ENCODE measurements around the gene GALNT10. TPM values are rescaled to one million over a fixed set of nuclear protein-coding genes. Genes with fewer than 3 reads are reported as not detected.
A peak's percentile ranks its signal among the peaks of the same experiment; 100 is the strongest.

The GALNT10 gene
- total and polyA plus RNA-seq, 2 donors (not counting 1 experiment from before 2014, with no cell fraction given): 18.3 to 35.8 TPM

DNA sequence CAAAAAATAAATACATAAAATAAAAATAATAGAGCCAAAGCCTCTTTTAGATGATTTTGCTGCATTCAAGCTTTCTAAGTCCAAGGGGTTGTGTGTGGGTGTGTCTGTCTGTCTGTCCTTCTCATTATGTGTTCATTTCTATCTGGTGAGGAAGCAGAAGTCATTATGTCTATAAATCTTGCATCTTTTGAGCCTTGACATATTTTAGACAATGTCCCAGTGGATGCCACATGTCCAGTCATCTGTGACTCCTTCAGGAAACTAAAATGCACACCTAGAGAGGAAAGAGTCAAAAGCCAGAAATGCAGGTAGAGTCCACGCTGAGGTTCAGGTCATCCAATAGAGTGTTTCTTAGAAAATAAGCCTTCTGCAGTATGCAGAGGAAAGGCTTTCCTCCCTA lies 80.9 kb downstream of the GALNT10 start:
- DNase-seq (ENCODE audit: low read depth in 2 of 2): no peak
- no peaks in the 10 kb centered on the region for H3K79me2 ChIP-seq (ENCODE audit: control insufficient read depth, insufficient read depth, low read length)

DNA sequence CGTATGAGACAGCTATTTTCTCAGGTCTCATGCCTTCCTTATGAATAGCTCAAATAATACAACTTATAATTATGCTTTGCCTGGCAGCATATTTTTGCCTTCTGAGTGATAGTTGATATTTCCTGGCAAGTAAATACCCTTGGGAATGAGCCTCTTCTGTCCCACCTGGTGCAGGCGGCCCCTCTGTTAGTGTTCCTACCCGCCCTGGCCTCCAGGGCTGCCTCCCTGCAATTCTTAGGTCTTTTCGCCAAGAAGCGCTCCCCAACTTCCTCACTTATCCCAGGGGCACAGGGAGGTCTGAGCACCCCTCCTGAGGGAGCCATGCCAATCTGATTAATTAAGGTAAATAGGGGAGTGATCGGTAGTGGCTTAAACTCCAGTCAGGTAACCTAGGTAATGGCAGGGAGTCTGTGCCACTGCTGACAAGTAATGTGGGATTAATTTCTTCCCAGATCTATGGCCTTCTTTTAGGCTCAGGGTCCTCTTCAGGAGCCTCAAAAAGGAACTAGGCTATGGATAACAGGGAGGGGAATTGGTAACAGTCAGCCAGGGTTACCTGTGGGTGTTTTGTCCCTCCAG lies 81.5 kb downstream of the GALNT10 start:
- peaks cover 3% of the 10 kb centered on the region for H3K4me1 ChIP-seq (ENCODE audit: control insufficient read depth, extremely low read depth, insufficient read depth, low read length)
- TF ChIP-seq CTCF (conservative IDR thresholded peaks at IDR 0.05 in 1 of 2, IDR thresholded peaks at IDR 0.05 in 1 of 2; ENCODE audit: low read depth in 1 of 2, low read length in 2 of 2): no peak
- no peak for TF ChIP-seq EZH2 (IDR thresholded peaks at IDR 0.05; ENCODE audit: low read length, missing control alignments)
- no peaks in the 10 kb centered on the region for H3K79me2 ChIP-seq (ENCODE audit: control insufficient read depth, insufficient read depth, low read length)
- no peaks in the 10 kb centered on the region for H3K9me3 ChIP-seq (ENCODE audit: control insufficient read depth, insufficient read depth, low read depth, low read length)
- DNase-seq (ENCODE audit: low read depth in 2 of 2): no peak
- no peak overlapping the region for H2AFZ ChIP-seq (ENCODE audit: low read length)
- H3K36me3 ChIP-seq (ENCODE audit: control insufficient read depth, insufficient read depth, low read length): no peaks in the 10 kb centered on the region
- H4K20me1 ChIP-seq (ENCODE audit: control insufficient read depth, extremely low read depth, insufficient read depth, low read length): no peaks in the 10 kb centered on the region
- no peaks in the 10 kb centered on the region for H3K27me3 ChIP-seq (ENCODE audit: control insufficient read depth, insufficient read depth, low read length)
- no peak overlapping the region for H3K9ac ChIP-seq (ENCODE audit: insufficient read depth, low read length)
- H3K4me2 ChIP-seq (ENCODE audit: extremely low read depth, insufficient read depth, low read length): no peak overlapping the region
- no peak overlapping the region for H3K4me3 ChIP-seq (replicated peaks in 1 of 4; ENCODE audit: control extremely low read depth in 1 of 4, insufficient read depth in 1 of 4, low read depth in 3 of 4, low read length in 4 of 4)
- H3K27ac ChIP-seq (ENCODE audit: insufficient read depth, low read length): no peak overlapping the region

More for the DNA sequence above, 80.9 kb downstream of the GALNT10 start:
- Histone ChIP-seq H3K9ac (ENCODE audit: insufficient read depth, low read length) (no peak overlapping the region), H3K4me2 (ENCODE audit: extremely low read depth, insufficient read depth, low read length) (no peak overlapping the region), H3K36me3 (ENCODE audit: control insufficient read depth, insufficient read depth, low read length) (no peaks in the 10 kb centered on the region), H3K27me3 (ENCODE audit: control insufficient read depth, insufficient read depth, low read length) (no peaks in the 10 kb centered on the region), H3K9me3 (ENCODE audit: control insufficient read depth, insufficient read depth, low read depth, low read length) (no peaks in the 10 kb centered on the region), H4K20me1 (ENCODE audit: control insufficient read depth, extremely low read depth, insufficient read depth, low read length) (no peaks in the 10 kb centered on the region), H3K4me3 (replicated peaks in 1 of 4; ENCODE audit: control extremely low read depth in 1 of 4, insufficient read depth in 1 of 4, low read depth in 3 of 4, low read length in 4 of 4) (no peak overlapping the region), H2AFZ (ENCODE audit: low read length) (no peak overlapping the region), H3K4me1 (ENCODE audit: control insufficient read depth, extremely low read depth, insufficient read depth, low read length) (peaks cover 3% of the 10 kb centered on the region), H3K27ac (ENCODE audit: insufficient read depth, low read length) (no peak overlapping the region)
- TF ChIP-seq CTCF (conservative IDR thresholded peaks at IDR 0.05 in 1 of 2, IDR thresholded peaks at IDR 0.05 in 1 of 2; ENCODE audit: low read depth in 1 of 2, low read length in 2 of 2) (no peak), EZH2 (IDR thresholded peaks at IDR 0.05; ENCODE audit: low read length, missing control alignments) (no peak)

DNA sequence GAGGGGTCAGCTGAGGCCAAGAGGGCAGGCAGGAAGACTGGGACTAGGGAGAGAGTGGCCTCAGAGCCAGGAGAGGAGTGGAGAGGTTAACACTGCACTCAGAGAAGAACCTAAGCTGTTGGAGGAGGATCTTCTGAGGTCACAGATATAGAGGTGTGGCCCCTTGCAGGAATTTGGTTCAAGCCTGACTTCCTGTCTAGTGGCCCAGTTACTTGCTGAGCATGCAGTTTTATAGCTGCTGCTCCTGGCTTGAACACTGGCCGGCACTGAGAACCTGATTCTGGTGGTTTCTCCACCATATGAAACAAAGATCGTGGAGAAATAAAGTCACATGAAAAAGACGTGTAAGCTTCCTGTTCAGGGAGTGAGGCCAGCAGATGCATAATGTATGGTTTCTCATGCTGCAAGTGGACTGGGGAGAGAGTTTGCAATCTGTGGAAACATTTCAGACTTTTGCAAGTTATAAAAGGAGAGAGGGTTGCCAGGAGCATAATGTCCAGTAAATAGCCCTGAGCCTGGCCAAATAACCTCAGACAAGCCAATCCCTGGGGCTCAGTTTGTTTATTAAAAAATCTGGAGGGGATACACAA lies 82.6 kb downstream of the GALNT10 start:
- no peak overlapping the region for H2AFZ ChIP-seq (ENCODE audit: low read length)
- no peaks in the 10 kb centered on the region for H3K36me3 ChIP-seq (ENCODE audit: control insufficient read depth, insufficient read depth, low read length)
- H3K9ac ChIP-seq (ENCODE audit: insufficient read depth, low read length): no peak overlapping the region
- no peaks in the 10 kb centered on the region for H3K79me2 ChIP-seq (ENCODE audit: control insufficient read depth, insufficient read depth, low read length)
- no peak overlapping the region for H3K27ac ChIP-seq (ENCODE audit: insufficient read depth, low read length)
- no peaks in the 10 kb centered on the region for H3K9me3 ChIP-seq (ENCODE audit: control insufficient read depth, insufficient read depth, low read depth, low read length)
- no peaks in the 10 kb centered on the region for H4K20me1 ChIP-seq (ENCODE audit: control insufficient read depth, extremely low read depth, insufficient read depth, low read length)
- H3K4me3 ChIP-seq (replicated peaks in 1 of 4; ENCODE audit: control extremely low read depth in 1 of 4, insufficient read depth in 1 of 4, low read depth in 3 of 4, low read length in 4 of 4): no peak overlapping the region
- H3K27me3 ChIP-seq (ENCODE audit: control insufficient read depth, insufficient read depth, low read length): no peaks in the 10 kb centered on the region
- peaks cover 10% of the 10 kb centered on the region for H3K4me1 ChIP-seq (ENCODE audit: control insufficient read depth, extremely low read depth, insufficient read depth, low read length)
- peak; percentile 43 to 87 for DNase-seq (ENCODE audit: low read depth in 2 of 2)
- TF ChIP-seq CTCF (conservative IDR thresholded peaks at IDR 0.05 in 1 of 2, IDR thresholded peaks at IDR 0.05 in 1 of 2; ENCODE audit: low read depth in 1 of 2, low read length in 2 of 2): no peak
- no peak overlapping the region for H3K4me2 ChIP-seq (ENCODE audit: extremely low read depth, insufficient read depth, low read length)

Data from fibroblast of lung (primary cell).